HCT116 (cell line): Measurements from ENCODE around the gene PTPRZ1. TPM values are rescaled to one million over a fixed set of nuclear protein-coding genes. Genes with fewer than 3 reads are reported as not detected.

Experiments used
- ATAC-seq: fragments of 200-7000 bp; cut with Tn5 transposase; 2 replicates; pipeline ENCODE4 v1.9.1; 2020; ENCODE audit warnings: mild to moderate bottlenecking, moderate library complexity
- BruUV-seq: library from RNA; stranded (reverse); fragments of 400-500 nt; replicated peaks from 2 replicates; lab custom pipeline; 2021; lab: Mats Ljungman, UMichigan
- CTCF ChIA-PET: fragments of 300-600 bp; sonication (Branson Sonifier 250); formaldehyde crosslinking; loops from one replicate; lab custom pipeline; 2021; ENCODE audit warnings: antibody characterized with exemption; lab: Charles Lee
- POLR2A ChIA-PET: fragments of 300-600, 350-600 bp; sonication (Branson Sonifier 250); formaldehyde crosslinking; loops from one replicate; lab custom pipeline; 2021; ENCODE audit warnings: antibody characterized with exemption; lab: Charles Lee
- RAD21 ChIA-PET, 2 experiments: fragments of 300-600 bp; sonication (Branson Sonifier 250); formaldehyde crosslinking; loops; one replicate each; lab custom pipeline; 2023; ENCODE audit warnings: low total read pairs in 2 of 2; ENCODE audit not compliant: uncharacterized antibody in 2 of 2, unreplicated experiment in 2 of 2, low non-redundant PET in 1 of 2; lab: Charles Lee
- DNase-seq: peaks from one replicate; pipeline ENCODE4 v3.0.0-alpha.2; 2010; ENCODE audit warnings: low read depth, low spot score
- H2AFZ ChIP-seq: fragments of 200-600 bp; shearing (Covaris generic), sonication (generic); 2 replicates; pipeline ENCODE4 v1.6.1; 2017; ENCODE audit warnings: low read depth, mixed run types, mixed read lengths, antibody characterized with exemption, low read length; ENCODE audit not compliant: poor library complexity, severe bottlenecking
- H3K27ac ChIP-seq: 2 replicates; pipeline ENCODE4 v1.5.1; 2012; ENCODE audit warnings: low read depth, low read length
- H3K27me3 ChIP-seq: fragments of 200-600 bp; sonication (generic); 2 replicates; pipeline ENCODE4 v1.6.1; 2016; ENCODE audit warnings: mixed run types, low read length, mixed read lengths; ENCODE audit not compliant: insufficient read depth
- H3K36me3 ChIP-seq, 2 experiments: fragments of 200-500 bp in 1 of 2; fragments of 200-600 bp in 1 of 2; sonication (Bioruptor generic) in 1 of 2; sonication (generic) in 1 of 2; 2 replicates each; pipeline versions ENCODE4 v1.5.1 to v1.6.1; 2014 to 2016; ENCODE audit warnings: low read length in 2 of 2, inconsistent platforms in 1 of 2, mixed read lengths in 1 of 2, mixed run types in 1 of 2; ENCODE audit not compliant: insufficient read depth in 2 of 2, control insufficient read depth in 1 of 2
- H3K4me1 ChIP-seq, 2 experiments: fragments of 200-600 bp in 1 of 2; sonication (generic) in 1 of 2; 2 replicates each; pipeline versions ENCODE4 v1.5.1 to v1.6.1; 2012 to 2017; ENCODE audit warnings: low read length in 2 of 2, inconsistent platforms in 1 of 2, mild to moderate bottlenecking in 1 of 2, mixed read lengths in 1 of 2, mixed run types in 1 of 2, moderate library complexity in 1 of 2; ENCODE audit not compliant: insufficient read depth in 2 of 2, control insufficient read depth in 1 of 2
- H3K4me2 ChIP-seq: fragments of 200-600 bp; sonication (generic); 2 replicates; pipeline ENCODE4 v1.6.1; 2017; ENCODE audit warnings: mixed run types, low read length, mixed read lengths
- H3K4me3 ChIP-seq, 2 experiments: fragments of 200-600 bp in 1 of 2; sonication (generic) in 1 of 2; replicated peaks in 1 of 2; 2 replicates each; pipeline ENCODE4 v1.5.1; 2011 to 2016; ENCODE audit warnings: low read length in 2 of 2, control low read depth in 1 of 2, low read depth in 1 of 2, mild to moderate bottlenecking in 1 of 2, mixed read lengths in 1 of 2, mixed run types in 1 of 2
- H3K79me2 ChIP-seq: fragments of 200-600 bp; sonication (generic); 2 replicates; pipeline ENCODE4 v1.6.1; 2017; ENCODE audit warnings: mild to moderate bottlenecking, mixed run types, low read length, moderate library complexity, mixed read lengths; ENCODE audit not compliant: insufficient read depth
- H3K9ac ChIP-seq: fragments of 200-600 bp; sonication (generic); 2 replicates; pipeline ENCODE4 v1.6.1; 2016; ENCODE audit warnings: low read length, mixed read lengths
- H3K9me2 ChIP-seq: fragments of 200-600 bp; sonication (generic), shearing (Covaris generic); 2 replicates; pipeline ENCODE4 v1.6.1; 2017; ENCODE audit warnings: mixed run types, mild to moderate bottlenecking, moderate library complexity; ENCODE audit not compliant: insufficient read depth
- H3K9me3 ChIP-seq, 2 experiments: fragments of 200-500 bp in 1 of 2; fragments of 200-600 bp in 1 of 2; sonication (Bioruptor generic) in 1 of 2; sonication (generic) in 1 of 2; 2 replicates each; pipeline ENCODE4 v1.6.1; 2014 to 2017; ENCODE audit warnings: low read length in 2 of 2, mixed read lengths in 2 of 2, inconsistent platforms in 1 of 2, low read depth in 1 of 2, mild to moderate bottlenecking in 1 of 2, mixed run types in 1 of 2, moderate library complexity in 1 of 2; ENCODE audit not compliant: control insufficient read depth in 1 of 2, insufficient read depth in 1 of 2
- H4K20me1 ChIP-seq: fragments of 200-600 bp; sonication (generic), shearing (Covaris generic); 2 replicates; pipeline ENCODE4 v1.6.1; 2017; ENCODE audit warnings: mixed run types, mild to moderate bottlenecking, moderate library complexity; ENCODE audit not compliant: insufficient read depth
- ATF3 ChIP-seq: IDR thresholded peaks from 2 replicates; pipeline ENCODE4 v1.6.1; 2012
- CBX3 ChIP-seq: IDR thresholded peaks from 2 replicates; pipeline ENCODE4 v1.6.1; 2012; ENCODE audit warnings: low read depth
- CEBPB ChIP-seq: IDR thresholded peaks from 2 replicates; pipeline ENCODE4 v1.6.1; 2012; ENCODE audit warnings: low read depth
- CTCF ChIP-seq, 3 experiments: fragments of 200-600 bp in 1 of 3; sonication (generic) in 1 of 3; IDR thresholded peaks in 2 of 3; conservative IDR thresholded peaks in 1 of 3; 2 replicates each; pipeline ENCODE4 v1.5.1; 2012 to 2017; ENCODE audit warnings: low read depth in 2 of 3, low read length in 2 of 3, antibody characterized with exemption in 1 of 3, borderline replicate concordance in 1 of 3, control low read depth in 1 of 3, mild to moderate bottlenecking in 1 of 3, mixed read lengths in 1 of 3, mixed run types in 1 of 3, moderate library complexity in 1 of 3; ENCODE audit not compliant: insufficient read depth in 1 of 3
- EGR1 ChIP-seq: IDR thresholded peaks from 2 replicates; pipeline ENCODE4 v1.6.1; 2012; ENCODE audit warnings: low read depth
- EZH2 ChIP-seq: fragments of 200-600 bp; sonication (generic); IDR thresholded peaks from 2 replicates; pipeline ENCODE4 v1.6.1; 2017; ENCODE audit warnings: antibody characterized with exemption, mixed run types
- EZH2phosphoT487 ChIP-seq: fragments of 200-600 bp; IDR thresholded peaks from 2 replicates; pipeline ENCODE4 v1.6.1; 2018; ENCODE audit warnings: antibody characterized with exemption, borderline replicate concordance
- FOSL1 ChIP-seq: IDR thresholded peaks from 2 replicates; pipeline ENCODE4 v1.6.1; 2012; ENCODE audit warnings: low read depth
- JUND ChIP-seq: IDR thresholded peaks from 2 replicates; pipeline ENCODE4 v1.6.1; 2012
- MAX ChIP-seq: IDR thresholded peaks from 2 replicates; pipeline ENCODE4 v1.6.1; 2012
- POLR2A ChIP-seq: IDR thresholded peaks from 2 replicates; pipeline ENCODE4 v1.7.0; 2011; ENCODE audit warnings: borderline replicate concordance; ENCODE audit not compliant: insufficient read depth, insufficient read length; ENCODE audit errors: extremely low read depth
- POLR2AphosphoS5 ChIP-seq: IDR thresholded peaks from 2 replicates; pipeline ENCODE4 v1.6.1; 2011; ENCODE audit warnings: mild to moderate bottlenecking, low read depth, low read length, moderate library complexity
- REST ChIP-seq: IDR thresholded peaks from 2 replicates; pipeline ENCODE4 v1.6.1; 2012; ENCODE audit warnings: low read depth
- SP1 ChIP-seq: IDR thresholded peaks from 2 replicates; pipeline ENCODE4 v1.6.1; 2012; ENCODE audit warnings: low read depth
- SRF ChIP-seq: IDR thresholded peaks from 2 replicates; pipeline ENCODE4 v1.6.1; 2012; ENCODE audit warnings: low read depth
- TCF7L2 ChIP-seq: IDR thresholded peaks from 2 replicates; pipeline ENCODE4 v1.7.0; 2011; ENCODE audit warnings: borderline replicate concordance, inconsistent platforms; ENCODE audit not compliant: insufficient read depth, insufficient read length; ENCODE audit errors: extremely low read depth
- ZBTB33 ChIP-seq: IDR thresholded peaks from 2 replicates; pipeline ENCODE4 v1.6.1; 2011; ENCODE audit warnings: mild to moderate bottlenecking, low read length, moderate library complexity; ENCODE audit not compliant: insufficient replicate concordance; ENCODE audit errors: extremely low read depth
- ZFX ChIP-seq: fragments of 450-650 bp; IDR thresholded peaks from 2 replicates; pipeline ENCODE4 v1.6.1; 2017
- ZNF274 ChIP-seq: fragments of 200-500 bp; sonication (Bioruptor generic); IDR thresholded peaks from 2 replicates; pipeline ENCODE4 v1.6.1; 2014; ENCODE audit warnings: mild to moderate bottlenecking, low read depth, low read length, inconsistent platforms
- intact Hi-C: fragments of 100-400 bp; cut with micrococcal nuclease; formaldehyde crosslinking; loops from 2 replicates; pipeline ENCODE4 v1.10.0; 2022
- total RNA-seq: library from RNA; stranded (reverse); gene quantifications from one replicate; pipeline ENCODE4 v1.2.1, GENCODE V29; 2021; ENCODE audit not compliant: unreplicated experiment

Gene PTPRZ1
- total RNA-seq, 1 experiment from 2014 or later, result 0.25 TPM

GRCh38 chr7:121945480-121946236 is 72.7 kb downstream of the PTPRZ1 start:
- no peaks in the 10 kb centered on the region for H3K36me3 ChIP-seq
- no peaks in the 10 kb centered on the region for H3K79me2 ChIP-seq
- H2AFZ ChIP-seq, result no peak overlapping the region
- DNase-seq, result no peak
- H3K27ac ChIP-seq, result no peak overlapping the region
- no peak for ATAC-seq
- H3K27me3 ChIP-seq, result no peaks in the 10 kb centered on the region
- no peak overlapping the region for H3K9ac ChIP-seq
- no peaks in the 10 kb centered on the region for H3K9me3 ChIP-seq
- H3K4me3 ChIP-seq, result no peak overlapping the region
- intact Hi-C loops, result no loop called here
- POLR2A ChIA-PET, result interaction anchor here (0.6 kb wide), 1 partner anchor 349 kb away, joined by 3 read pairs; no protein-coding TSS in a partner anchor
- no TSS peak for BruUV-seq
- RAD21 ChIA-PET, result no interaction called here
- no peaks in the 10 kb centered on the region for H3K9me2 ChIP-seq
- H3K4me1 ChIP-seq, result no peaks in the 10 kb centered on the region
- no peaks in the 10 kb centered on the region for H4K20me1 ChIP-seq
- CTCF ChIA-PET, result no interaction called here
- no peak for TF ChIP-seq CTCF (IDR thresholded peaks at IDR 0.05 in 2 of 3, conservative IDR thresholded peaks at IDR 0.05 in 1 of 3; ENCODE audit: borderline replicate concordance in 1 of 3, insufficient read depth in 1 of 3, low read depth in 2 of 3, low read length in 2 of 3)
- no peak for TF ChIP-seq CBX3
- TF ChIP-seq CEBPB, result no peak
- TF ChIP-seq EGR1, result no peak
- no peak for TF ChIP-seq POLR2A
- TF ChIP-seq FOSL1, result no peak
- TF ChIP-seq POLR2AphosphoS5, result no peak
- no peak for TF ChIP-seq SP1
- TF ChIP-seq EZH2, result no peak
- TF ChIP-seq ZFX, result no peak
- no peak for TF ChIP-seq ZNF274
- TF ChIP-seq ATF3, result no peak
- TF ChIP-seq ZBTB33, result no peak
- no peak for TF ChIP-seq REST
- TF ChIP-seq TCF7L2, result no peak
- TF ChIP-seq SRF, result no peak
- no peak for TF ChIP-seq EZH2phosphoT487
- no peak for TF ChIP-seq MAX
- TF ChIP-seq JUND, result no peak
- no peak overlapping the region for H3K4me2 ChIP-seq
